Tibial nerve (tissue), 4 donors: ENCODE results near the gene CLSTN3. TPM values are rescaled to one million over a fixed set of nuclear protein-coding genes. Genes with fewer than 3 reads are reported as not detected.

Experiments
- DNase-seq, 2 donors: peaks; one replicate each; pipeline ENCODE4 v3.0.0-alpha.2; 2019; ENCODE audit warnings: low spot score in 2 of 2
- H3K27ac ChIP-seq, 4 donors: fragments of 200-600 bp; sonication (generic) in 3 of 4; one replicate each; pipeline ENCODE4 v1.5.1; 2017 to 2019; ENCODE audit warnings: mild to moderate bottlenecking in 1 of 4
- H3K27me3 ChIP-seq, 2 donors: fragments of 200-600 bp; sonication (generic) in 1 of 2; one replicate each; pipeline versions ENCODE4 v1.5.1 to v1.6.0; 2017 to 2019
- H3K36me3 ChIP-seq, 3 donors: fragments of 200-600 bp; sonication (generic); one replicate each; pipeline ENCODE4 v1.5.1; 2018 to 2019
- H3K4me1 ChIP-seq, 4 donors: fragments of 200-600 bp; sonication (generic) in 3 of 4; one replicate each; pipeline ENCODE4 v1.5.1; 2017 to 2019
- H3K4me3 ChIP-seq, 4 donors: fragments of 200-600 bp; sonication (generic) in 3 of 4; one replicate each; pipeline ENCODE4 v1.5.1; 2017 to 2019; ENCODE audit warnings: mild to moderate bottlenecking in 1 of 4, moderate library complexity in 1 of 4
- H3K9me3 ChIP-seq, 4 donors: fragments of 200-600 bp; sonication (generic) in 3 of 4; one replicate each; pipeline ENCODE4 v1.5.1; 2017 to 2019
- EP300 ChIP-seq, 2 donors: sonication (generic); formaldehyde crosslinking; IDR thresholded peaks; one replicate each; pipeline ENCODE4 v1.6.1; 2017; ENCODE audit warnings: antibody characterized with exemption in 2 of 2, mild to moderate bottlenecking in 1 of 2
- POLR2A ChIP-seq, 2 donors: fragments of 450-650 bp; IDR thresholded peaks; one replicate each; pipeline ENCODE4 v1.6.1; 2017; ENCODE audit warnings: antibody characterized with exemption in 2 of 2, mild to moderate bottlenecking in 2 of 2, moderate library complexity in 2 of 2
- WGBS, 2 donors: methylation state at CpG; one replicate each; pipeline ENCODE4 v1.1.5; 2018; 5-methylcytosine and 5-hydroxymethylcytosine counted together
- total RNA-seq, 4 donors: library from RNA; depleted of rRNA; stranded (reverse); fragments of >200 nt; gene quantifications; one replicate each; pipeline ENCODE4 v1.1.0, GENCODE V29; 2016
- TF ChIP-seq, protein P1 (sequence below), 5 experiments: fragments of 200-600 bp in 3 of 5; fragments of 450-650 bp in 2 of 5; sonication (generic) in 3 of 5; IDR thresholded peaks; one replicate each; pipeline ENCODE4 v1.5.1; 2016 to 2019; ENCODE audit warnings: antibody characterized with exemption in 5 of 5, mild to moderate bottlenecking in 3 of 5, moderate library complexity in 2 of 5

Gene CLSTN3
- total RNA-seq = 100 to 1,000 TPM in 1 of 4 donors, 10 to 100 TPM in 3; 40.0 to 112 (median 79.6) TPM

DNA sequence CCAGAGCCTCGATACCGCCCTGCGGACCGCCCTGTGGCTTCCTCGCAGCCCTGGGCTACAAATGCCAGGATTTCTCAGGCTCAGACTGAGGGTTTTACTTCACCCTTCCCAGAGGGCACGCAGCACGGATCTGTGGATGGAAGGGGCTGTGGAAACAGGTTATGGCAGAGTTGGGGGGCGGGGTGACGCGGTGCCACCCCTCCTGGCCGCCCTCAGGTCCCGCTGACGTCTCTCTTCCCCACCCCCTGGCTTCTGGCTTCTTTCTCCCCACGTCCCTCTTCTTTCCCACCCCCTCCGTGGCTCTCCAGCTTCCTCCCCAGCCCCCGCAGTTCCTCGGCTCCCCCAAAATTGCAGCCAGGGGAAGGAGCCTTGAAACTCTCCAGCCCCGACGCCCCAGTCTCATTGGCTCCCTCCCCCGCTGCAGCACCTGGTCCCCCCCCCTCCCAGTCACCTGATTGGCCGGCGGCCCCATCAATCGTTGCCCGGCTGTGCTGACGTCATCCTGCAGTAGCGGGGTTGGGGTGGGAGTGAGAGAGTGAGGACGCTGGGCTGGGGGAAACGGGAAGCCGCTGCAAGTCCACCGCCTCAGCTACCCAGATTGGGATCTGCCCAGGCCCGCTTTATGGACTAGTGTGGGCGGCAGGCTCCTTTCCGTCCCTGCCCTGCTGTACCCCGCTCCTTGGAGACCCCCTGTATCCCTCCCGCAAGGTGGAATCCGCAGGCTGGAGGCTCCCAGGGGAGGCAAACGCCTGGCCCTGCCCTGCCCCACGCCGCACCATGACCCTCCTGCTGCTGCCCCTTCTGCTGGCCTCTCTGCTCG lies at the start of gene CLSTN3:
Gene CLSTN3, plus strand, starts transcription at position 500 of the 820 bp plus-strand sequence. Its CDS starts 278 bp downstream, at position 778.
- 1% methylated on average over 25 to 34 of the region's 40 CpGs for WGBS, 2 donors
- H3K4me3 ChIP-seq = peak within 1 kb of the TSS; percentile 51 to 66 (median 64)
- H3K9me3 ChIP-seq = no peaks in the 10 kb centered on the region
- H3K27me3 ChIP-seq = no peaks in the 10 kb centered on the region
- peaks cover 0 to 14% (median 0%) of the 10 kb centered on the region in 3 donors for H3K36me3 ChIP-seq
- TF ChIP-seq EP300 (IDR thresholded peaks at IDR 0.05) (peak in 1 of 2 donors; percentile 30), POLR2A (IDR thresholded peaks at IDR 0.05) (peak in 1 of 2 donors; percentile 46)
- TF ChIP-seq, protein P1, sequence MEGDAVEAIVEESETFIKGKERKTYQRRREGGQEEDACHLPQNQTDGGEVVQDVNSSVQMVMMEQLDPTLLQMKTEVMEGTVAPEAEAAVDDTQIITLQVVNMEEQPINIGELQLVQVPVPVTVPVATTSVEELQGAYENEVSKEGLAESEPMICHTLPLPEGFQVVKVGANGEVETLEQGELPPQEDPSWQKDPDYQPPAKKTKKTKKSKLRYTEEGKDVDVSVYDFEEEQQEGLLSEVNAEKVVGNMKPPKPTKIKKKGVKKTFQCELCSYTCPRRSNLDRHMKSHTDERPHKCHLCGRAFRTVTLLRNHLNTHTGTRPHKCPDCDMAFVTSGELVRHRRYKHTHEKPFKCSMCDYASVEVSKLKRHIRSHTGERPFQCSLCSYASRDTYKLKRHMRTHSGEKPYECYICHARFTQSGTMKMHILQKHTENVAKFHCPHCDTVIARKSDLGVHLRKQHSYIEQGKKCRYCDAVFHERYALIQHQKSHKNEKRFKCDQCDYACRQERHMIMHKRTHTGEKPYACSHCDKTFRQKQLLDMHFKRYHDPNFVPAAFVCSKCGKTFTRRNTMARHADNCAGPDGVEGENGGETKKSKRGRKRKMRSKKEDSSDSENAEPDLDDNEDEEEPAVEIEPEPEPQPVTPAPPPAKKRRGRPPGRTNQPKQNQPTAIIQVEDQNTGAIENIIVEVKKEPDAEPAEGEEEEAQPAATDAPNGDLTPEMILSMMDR (IDR thresholded peaks at IDR 0.05) = no peak
- H3K27ac ChIP-seq = peak within 1 kb of the TSS; percentile 60 to 90 (median 79)
- peaks cover 0 to 37% (median 15%) of the 10 kb centered on the region in 4 donors for H3K4me1 ChIP-seq
- peak; percentile 60 to 75 for DNase-seq

DNA sequence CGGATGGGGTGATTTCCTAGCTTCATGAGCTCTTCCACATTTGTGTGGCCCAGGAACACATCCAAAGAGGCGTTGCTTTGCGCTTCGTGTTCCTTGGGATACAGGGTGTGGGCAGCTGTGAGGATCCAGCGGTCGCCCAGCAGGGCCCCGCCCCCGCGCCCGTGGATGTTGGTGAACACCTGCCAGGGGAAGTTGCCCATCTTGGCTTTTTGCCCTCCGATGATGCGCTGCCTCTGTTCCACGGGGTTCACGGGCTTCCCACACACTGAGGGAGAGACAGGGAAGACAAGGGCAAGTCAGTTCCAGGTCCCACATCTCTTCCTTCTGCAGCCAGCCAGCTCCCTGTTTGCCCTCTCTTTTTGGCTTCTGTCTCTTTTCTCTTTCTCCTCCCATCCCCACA lies 49.1 kb upstream of the CLSTN3 start:
- H3K27ac ChIP-seq = peak overlapping the region in 2 of 4 donors; percentile 76 to 84
- no peaks in the 10 kb centered on the region for H3K27me3 ChIP-seq
- TF ChIP-seq, protein P1 (IDR thresholded peaks at IDR 0.05) = no peak
- TF ChIP-seq EP300 (IDR thresholded peaks at IDR 0.05) = peak in 1 of 2 donors; percentile 10
- H3K4me1 ChIP-seq = peaks cover 0 to 31% (median 8%) of the 10 kb centered on the region in 4 donors
- H3K36me3 ChIP-seq = peaks cover 0 to 50% (median 0%) of the 10 kb centered on the region in 3 donors
- DNase-seq = no peak
- H3K4me3 ChIP-seq = no peak overlapping the region
- H3K9me3 ChIP-seq = no peaks in the 10 kb centered on the region
- WGBS, 2 donors = 90 to 96% methylated on average over 5 to 9 of the region's 14 CpGs

DNA sequence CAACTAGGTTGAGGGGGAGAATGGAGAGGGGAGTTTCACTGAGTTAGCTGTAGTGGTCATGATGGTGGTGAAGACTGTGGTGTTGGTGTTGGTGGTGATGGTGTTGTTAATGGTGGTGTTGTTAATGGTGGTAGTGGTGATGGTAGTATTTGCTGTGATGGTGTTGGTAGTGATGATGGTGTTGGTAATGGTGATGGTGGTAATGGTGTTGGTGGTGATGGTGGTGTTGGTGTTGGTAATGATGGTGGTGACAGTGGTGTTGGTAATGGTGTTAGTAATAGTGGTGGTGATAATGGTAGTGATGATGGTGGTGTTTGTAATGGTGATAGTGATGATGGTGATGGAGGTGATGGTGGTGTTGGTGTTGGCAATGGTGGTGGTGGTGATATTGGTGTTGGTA lies 47.0 kb upstream of the CLSTN3 start:
- Histone ChIP-seq H3K27me3 (no peaks in the 10 kb centered on the region), H3K27ac (peak overlapping the region in 1 of 4 donors; percentile 8), H3K9me3 (no peaks in the 10 kb centered on the region), H3K4me1 (peaks cover 0 to 31% (median 8%) of the 10 kb centered on the region in 4 donors), H3K4me3 (no peak overlapping the region), H3K36me3 (peaks cover 0 to 71% (median 0%) of the 10 kb centered on the region in 3 donors)
- TF ChIP-seq, protein P1 (IDR thresholded peaks at IDR 0.05) = no peak
- TF ChIP-seq POLR2A (IDR thresholded peaks at IDR 0.05) (no peak), EP300 (IDR thresholded peaks at IDR 0.05) (no peak)
- no peak for DNase-seq

DNA sequence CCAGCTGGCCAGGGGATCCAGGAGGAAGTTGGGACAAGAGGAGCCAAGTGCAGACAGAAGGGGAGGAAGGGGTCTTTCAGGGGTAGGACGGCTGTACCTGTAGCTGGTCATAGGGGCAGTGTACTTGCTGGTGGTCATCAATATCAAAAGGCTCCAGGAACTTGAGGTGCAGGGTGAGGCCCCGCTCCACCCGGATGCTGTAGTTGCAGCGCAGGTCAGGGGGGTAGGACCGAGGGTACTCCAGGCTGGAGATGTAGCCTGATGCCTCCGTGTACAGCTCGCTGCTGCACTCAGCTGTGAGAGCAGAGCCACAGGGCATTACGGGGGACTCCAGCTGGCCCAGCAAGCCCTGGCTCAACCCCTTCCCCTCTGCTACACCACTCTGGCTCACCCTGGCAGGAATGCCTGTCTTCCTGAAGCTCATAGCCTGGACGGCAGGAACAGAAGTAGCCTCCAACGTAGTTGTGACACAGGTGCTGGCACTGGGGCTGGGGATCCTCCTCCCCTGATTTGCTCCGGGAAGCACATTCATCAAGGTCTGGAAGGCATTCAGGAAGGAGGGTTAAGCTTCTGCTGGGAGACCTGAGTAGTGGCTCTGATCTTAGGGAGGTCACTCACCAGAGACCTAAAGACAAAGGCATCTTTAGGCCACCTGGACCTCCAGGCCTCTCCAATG lies 40.8 kb upstream of the CLSTN3 start:
- TF ChIP-seq EP300 (IDR thresholded peaks at IDR 0.05) (no peak), POLR2A (IDR thresholded peaks at IDR 0.05) (no peak)
- TF ChIP-seq, protein P1 (IDR thresholded peaks at IDR 0.05) = no peak
- peaks cover 0 to 56% (median 0%) of the 10 kb centered on the region in 3 donors for H3K36me3 ChIP-seq
- peak overlapping the region; percentile 30 to 91 (median 81) for H3K27ac ChIP-seq
- no peaks in the 10 kb centered on the region for H3K27me3 ChIP-seq
- no peak for DNase-seq
- peaks cover 0 to 49% (median 17%) of the 10 kb centered on the region in 4 donors for H3K4me1 ChIP-seq
- H3K4me3 ChIP-seq = peak overlapping the region in 1 of 4 donors; percentile 57
- no peaks in the 10 kb centered on the region for H3K9me3 ChIP-seq
- 65 to 76% methylated on average over 8 of the region's 11 CpGs for WGBS, 2 donors
